Naive thymus-derived CD4-positive, alpha-beta T cell (primary cell): ENCODE data around the gene ARL8B. TPM values are rescaled to one million over a fixed set of nuclear protein-coding genes. Genes with fewer than 3 reads are reported as not detected.

Source experiments
- ATAC-seq: fragments of 150-1000 bp; cut with Tn5 transposase; 2 replicates; pipeline ENCODE4 v1.10.0; 2021; ENCODE audit warnings: mild to moderate bottlenecking, moderate library complexity
- CTCF ChIA-PET: fragments of 350-600 bp; sonication (Branson Sonifier 250); formaldehyde crosslinking; loops from one replicate; lab custom pipeline; 2021; ENCODE audit warnings: antibody characterized with exemption; lab: Charles Lee
- POLR2A ChIA-PET: fragments of 350-600 bp; sonication (Branson Sonifier 250); formaldehyde crosslinking; loops from one replicate; lab custom pipeline; 2021; ENCODE audit warnings: antibody characterized with exemption, inconsistent platforms; lab: Charles Lee
- DNase-seq, 9 donors: peaks; one replicate each; pipeline versions ENCODE4 v3.0.0 to v3.0.0-alpha.2; 2020 to 2022; ENCODE audit warnings: mixed read lengths in 1 of 9
- H3K27ac ChIP-seq: one replicate; pipeline ENCODE4 v1.7.0; 2013; ENCODE audit warnings: mild to moderate bottlenecking, low read depth, low read length, moderate library complexity
- H3K27me3 ChIP-seq, 2 donors: one replicate each; pipeline ENCODE4 v1.7.0; 2013; ENCODE audit warnings: low read length in 2 of 2, mild to moderate bottlenecking in 2 of 2, moderate library complexity in 2 of 2; ENCODE audit not compliant: control insufficient read depth in 2 of 2, insufficient read depth in 2 of 2
- H3K36me3 ChIP-seq, 3 experiments: 1 replicate in 2 of 3; 2 replicates in 1 of 3; pipeline ENCODE4 v1.7.0; 2013; ENCODE audit warnings: low read length in 3 of 3, mild to moderate bottlenecking in 3 of 3, moderate library complexity in 1 of 3; ENCODE audit not compliant: insufficient read depth in 3 of 3, control insufficient read depth in 2 of 3
- H3K4me1 ChIP-seq, 2 donors: one replicate each; pipeline ENCODE4 v1.7.0; 2013; ENCODE audit warnings: low read length in 2 of 2, mild to moderate bottlenecking in 2 of 2, moderate library complexity in 1 of 2; ENCODE audit not compliant: control insufficient read depth in 2 of 2, insufficient read depth in 2 of 2
- H3K4me3 ChIP-seq: 2 replicates; pipeline ENCODE4 v1.7.0; 2013; ENCODE audit warnings: mild to moderate bottlenecking, low read length
- H3K9me3 ChIP-seq, 3 experiments: 1 replicate in 2 of 3; 2 replicates in 1 of 3; pipeline ENCODE4 v1.7.0; 2013; ENCODE audit warnings: low read length in 3 of 3; ENCODE audit not compliant: control insufficient read depth in 2 of 3
- H3K27ac Mint-ChIP-seq, 9 donors: one replicate each; pipeline ENCODE4 v1.8.0; 2020 to 2022; ENCODE audit warnings: mixed read lengths in 9 of 9, mild to moderate bottlenecking in 8 of 9, moderate library complexity in 5 of 9, inconsistent platforms in 2 of 9
- H3K27me3 Mint-ChIP-seq, 5 donors: one replicate each; pipeline ENCODE4 v1.8.0; 2021 to 2022; ENCODE audit warnings: mixed read lengths in 5 of 5, mild to moderate bottlenecking in 1 of 5
- H3K36me3 Mint-ChIP-seq, 5 donors: one replicate each; pipeline ENCODE4 v1.8.0; 2020 to 2022; ENCODE audit warnings: mixed read lengths in 5 of 5, mild to moderate bottlenecking in 3 of 5, inconsistent platforms in 1 of 5
- H3K4me1 Mint-ChIP-seq, 7 donors: one replicate each; pipeline ENCODE4 v1.8.0; 2020 to 2022; ENCODE audit warnings: mixed read lengths in 7 of 7, mild to moderate bottlenecking in 3 of 7, inconsistent platforms in 1 of 7
- H3K4me3 Mint-ChIP-seq, 10 donors: one replicate each; pipeline ENCODE4 v1.8.0; 2020 to 2022; ENCODE audit warnings: mild to moderate bottlenecking in 10 of 10, mixed read lengths in 10 of 10, moderate library complexity in 6 of 10, inconsistent platforms in 2 of 10
- H3K9me3 Mint-ChIP-seq, 11 donors: one replicate each; pipeline ENCODE4 v1.8.0; 2020 to 2022; ENCODE audit warnings: mixed read lengths in 11 of 11, mild to moderate bottlenecking in 4 of 11, inconsistent platforms in 1 of 11, moderate library complexity in 1 of 11
- intact Hi-C, 2 donors: fragments of 100-400 bp; cut with micrococcal nuclease; formaldehyde crosslinking; loops; one replicate each; pipeline ENCODE4 v1.15.1; 2023
- polyA plus RNA-seq, 2 donors: library from polyadenylated mRNA; unstranded; fragments of 300-500 nt; fragmentation: Illumina TruSeq; gene quantifications; one replicate each; pipeline ENCODE4 v1.2.3, GENCODE V29; 2021
- total RNA-seq, 6 experiments: library from RNA in 5 of 6; stranded (reverse) in 5 of 6; gene quantifications; 1 replicate in 5 of 6; 2 replicates in 1 of 6; pipeline ENCODE4 v1.2.3 and lab custom pipeline; 2021 to 2026

Gene ARL8B
- total and polyA plus RNA-seq, 7 experiments from 2014 or later, result 43.7 to 66.1 (median 48.4) TPM

DNA sequence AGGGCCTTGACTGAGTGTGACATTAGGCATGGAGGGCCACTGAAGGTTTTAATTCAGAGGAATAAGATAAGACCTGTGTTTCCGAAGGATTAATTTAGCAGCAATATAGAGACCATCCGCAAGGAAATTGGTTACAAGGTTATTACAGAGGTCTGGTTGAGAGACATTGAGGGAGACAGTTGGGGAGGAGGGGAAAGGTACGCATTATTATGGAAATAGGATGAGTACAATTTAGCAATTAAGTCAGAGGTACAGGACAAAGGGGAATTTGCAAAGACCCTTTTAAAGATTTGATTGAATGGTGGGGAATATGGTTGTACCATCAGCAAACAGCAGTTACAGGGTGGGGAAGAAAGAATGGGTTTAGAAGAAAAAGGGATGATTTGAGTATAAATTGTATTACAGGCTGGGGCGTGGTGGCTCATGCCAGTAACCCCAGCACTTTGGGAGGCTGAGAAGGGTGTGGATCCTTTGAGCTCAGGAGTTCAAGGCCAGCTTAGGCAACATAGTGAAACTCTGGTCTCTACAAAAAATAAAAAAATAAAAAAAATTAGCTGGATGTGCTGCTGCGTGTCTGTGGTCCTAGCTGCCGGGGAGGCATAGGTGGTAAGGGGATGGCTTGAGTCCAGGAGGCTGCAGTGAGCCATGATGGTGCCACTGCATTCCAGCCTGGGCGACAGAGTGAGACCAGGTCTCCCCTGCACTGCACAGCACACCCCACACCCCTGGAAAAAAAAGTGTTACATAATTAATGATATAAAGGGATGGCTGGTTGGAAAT, 11.3 kb downstream of the ARL8B start:
- peak overlapping the region in 8 of 9 donors; percentile 12 to 89 (median 66) for H3K27ac Mint-ChIP-seq
- no peak overlapping the region for H3K27ac ChIP-seq
- no peak for DNase-seq
- no peaks in the 10 kb centered on the region for H3K36me3 ChIP-seq
- H3K9me3 Mint-ChIP-seq, result no peaks in the 10 kb centered on the region
- H3K36me3 Mint-ChIP-seq, result peaks cover 0 to 11% (median 0%) of the 10 kb centered on the region in 5 donors
- peaks cover 32 to 75% (median 62%) of the 10 kb centered on the region in 7 donors for H3K4me1 Mint-ChIP-seq
- H3K27me3 Mint-ChIP-seq, result no peaks in the 10 kb centered on the region
- intact Hi-C loops, result loop anchor here (10.0 kb wide), 2 partner anchors 171 to 361 kb away; no protein-coding TSS in a partner anchor
- H3K9me3 ChIP-seq, result no peaks in the 10 kb centered on the region
- ChIA-PET CTCF (no interaction called here), POLR2A (no interaction called here)
- ATAC-seq, result no peak
- H3K4me1 ChIP-seq, result peaks cover 10 to 13% of the 10 kb centered on the region in 2 donors
- H3K27me3 ChIP-seq, result no peaks in the 10 kb centered on the region
- no peak overlapping the region for H3K4me3 ChIP-seq
- no peak overlapping the region for H3K4me3 Mint-ChIP-seq

DNA sequence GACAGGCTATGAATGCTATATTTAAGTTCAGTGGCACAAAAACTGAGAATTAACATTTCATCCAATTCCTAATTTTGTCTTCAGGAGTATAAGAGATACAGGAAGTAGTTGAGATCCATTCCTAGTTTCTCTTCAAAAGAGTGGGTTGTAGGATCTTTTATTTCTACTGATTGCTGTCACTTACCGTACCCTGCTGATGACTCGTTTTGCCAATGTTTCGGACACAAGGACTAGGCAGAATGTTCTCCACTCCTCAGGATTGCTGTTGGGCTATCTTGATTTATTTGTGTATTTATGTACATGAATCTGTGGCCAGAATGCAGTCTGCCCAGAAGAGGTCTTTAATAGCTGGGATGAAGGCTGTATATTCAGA, 11.9 kb downstream of the ARL8B start:
- POLR2A ChIA-PET, result no interaction called here
- H3K27ac Mint-ChIP-seq, result peak overlapping the region; percentile 24 to 89 (median 60)

DNA sequence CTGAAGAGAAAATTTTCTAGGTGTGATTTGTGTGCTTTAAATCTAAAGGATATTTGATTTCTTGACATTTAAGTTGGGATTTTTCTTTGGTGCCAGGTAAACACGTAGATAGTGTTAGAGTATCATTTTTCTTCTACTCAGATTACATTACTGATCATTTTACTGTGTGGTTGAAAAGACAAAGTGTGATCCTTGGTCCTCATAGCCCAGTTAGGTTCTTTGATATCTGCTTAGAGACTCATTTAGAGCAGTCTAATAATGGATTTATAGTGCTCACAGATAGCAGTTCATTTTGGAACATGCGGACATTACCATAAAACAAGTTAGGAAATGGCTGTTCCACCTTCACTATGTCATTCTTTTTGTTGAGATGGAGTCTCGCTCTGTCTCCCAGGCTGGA, 12.4 kb downstream of the ARL8B start:
- no peaks in the 10 kb centered on the region for H3K27me3 ChIP-seq
- Mint-ChIP-seq H3K27ac (peak overlapping the region in 8 of 9 donors; percentile 48 to 80 (median 60)), H3K4me1 (peaks cover 35 to 77% (median 64%) of the 10 kb centered on the region in 7 donors), H3K27me3 (no peaks in the 10 kb centered on the region), H3K36me3 (peaks cover 0 to 11% (median 0%) of the 10 kb centered on the region in 5 donors), H3K9me3 (no peaks in the 10 kb centered on the region), H3K4me3 (no peak overlapping the region)
- intact Hi-C loops, result loop anchor here (10.0 kb wide), 2 partner anchors 170 to 360 kb away; no protein-coding TSS in a partner anchor
- DNase-seq (no peak), ATAC-seq (no peak)
- ChIA-PET POLR2A (no interaction called here), CTCF (interaction anchor here (0.6 kb wide), 1 partner anchor 10 kb away, joined by 3 read pairs; no protein-coding TSS in a partner anchor)
- no peaks in the 10 kb centered on the region for H3K36me3 ChIP-seq
- H3K4me1 ChIP-seq, result peaks cover 10 to 13% of the 10 kb centered on the region in 2 donors
- H3K27ac ChIP-seq, result no peak overlapping the region
- no peak overlapping the region for H3K4me3 ChIP-seq
- H3K9me3 ChIP-seq, result no peaks in the 10 kb centered on the region

More for the DNA sequence above, 11.9 kb downstream of the ARL8B start:
- peaks cover 0 to 11% (median 0%) of the 10 kb centered on the region in 5 donors for H3K36me3 Mint-ChIP-seq
- Histone ChIP-seq H3K36me3 (no peaks in the 10 kb centered on the region), H3K4me3 (no peak overlapping the region), H3K9me3 (no peaks in the 10 kb centered on the region), H3K27me3 (no peaks in the 10 kb centered on the region), H3K4me1 (peaks cover 10 to 13% of the 10 kb centered on the region in 2 donors), H3K27ac (no peak overlapping the region)
- no peaks in the 10 kb centered on the region for H3K27me3 Mint-ChIP-seq
- ATAC-seq (no peak), DNase-seq (no peak)
- intact Hi-C loops, result loop anchor here (10.0 kb wide), 2 partner anchors 171 to 361 kb away; no protein-coding TSS in a partner anchor
- H3K4me1 Mint-ChIP-seq, result peaks cover 30 to 76% (median 64%) of the 10 kb centered on the region in 7 donors
- no peaks in the 10 kb centered on the region for H3K9me3 Mint-ChIP-seq
- CTCF ChIA-PET, result no interaction called here
- no peak overlapping the region for H3K4me3 Mint-ChIP-seq

DNA sequence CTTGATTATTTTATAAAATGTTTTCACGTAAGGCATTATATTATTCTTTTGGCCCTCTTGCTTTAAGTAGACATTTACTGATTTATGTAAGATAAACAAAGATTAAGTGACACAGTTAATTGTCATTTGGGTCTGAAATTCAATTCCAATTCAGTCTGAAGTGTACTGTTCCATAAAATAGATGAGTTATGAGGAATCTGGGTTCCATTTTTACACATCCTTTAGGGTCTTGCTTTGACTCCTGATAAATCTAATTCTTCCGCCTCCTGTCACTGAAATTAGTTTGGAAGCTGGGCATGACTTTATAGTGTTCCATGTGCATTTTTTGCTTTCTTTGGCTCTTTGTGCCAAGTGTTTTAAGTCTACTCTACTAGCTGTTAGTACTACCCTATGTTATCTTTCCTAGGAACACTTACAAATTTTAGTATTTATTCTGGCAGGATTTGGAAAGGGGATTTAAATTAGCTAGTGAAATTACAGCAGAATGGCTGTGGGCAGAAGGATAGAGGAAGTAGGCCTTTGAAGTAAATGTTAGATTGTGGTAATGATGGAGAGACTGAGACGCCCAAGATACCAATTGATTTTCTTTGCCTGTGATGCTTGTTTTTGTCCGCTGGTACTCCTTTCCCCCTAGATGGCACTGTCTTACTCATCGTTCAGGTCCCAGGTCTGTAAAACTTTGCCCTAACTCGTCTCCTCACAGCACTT, 14.3 kb downstream of the ARL8B start:
- ChIA-PET CTCF (interaction anchor here (0.9 to 1.5 kb wide), 2 partner anchors 10 to 96 kb away, joined by 3 to 4 read pairs; no protein-coding TSS in a partner anchor), POLR2A (interaction anchor here (1.4 kb wide), 1 partner anchor 61 kb away, joined by 5 read pairs; no protein-coding TSS in a partner anchor)
- ATAC-seq, result peak; percentile 89
- Mint-ChIP-seq H3K4me3 (peak overlapping the region in 4 of 10 donors; percentile 0 to 23 (median 10)), H3K36me3 (peaks cover 0 to 18% (median 8%) of the 10 kb centered on the region in 5 donors), H3K27ac (peak overlapping the region; percentile 12 to 82 (median 47)), H3K9me3 (no peaks in the 10 kb centered on the region), H3K27me3 (no peaks in the 10 kb centered on the region), H3K4me1 (peaks cover 43 to 80% (median 74%) of the 10 kb centered on the region in 7 donors)
- H3K4me1 ChIP-seq, result peaks cover 10 to 13% of the 10 kb centered on the region in 2 donors
- DNase-seq, result peak in 7 of 9 donors; percentile 42 to 69 (median 61)
- no peaks in the 10 kb centered on the region for H3K27me3 ChIP-seq
- no peak overlapping the region for H3K4me3 ChIP-seq
- H3K36me3 ChIP-seq, result no peaks in the 10 kb centered on the region
- intact Hi-C loops, result loop anchor here (1.0 to 10.0 kb wide), 10 partner anchors 13 to 358 kb away; partner anchors contain the start of genes EDEM1 (in 2 of the 2) and ARL8B (in 1 of the 2)
- peak overlapping the region; percentile 9 for H3K27ac ChIP-seq
- H3K9me3 ChIP-seq, result no peaks in the 10 kb centered on the region

DNA sequence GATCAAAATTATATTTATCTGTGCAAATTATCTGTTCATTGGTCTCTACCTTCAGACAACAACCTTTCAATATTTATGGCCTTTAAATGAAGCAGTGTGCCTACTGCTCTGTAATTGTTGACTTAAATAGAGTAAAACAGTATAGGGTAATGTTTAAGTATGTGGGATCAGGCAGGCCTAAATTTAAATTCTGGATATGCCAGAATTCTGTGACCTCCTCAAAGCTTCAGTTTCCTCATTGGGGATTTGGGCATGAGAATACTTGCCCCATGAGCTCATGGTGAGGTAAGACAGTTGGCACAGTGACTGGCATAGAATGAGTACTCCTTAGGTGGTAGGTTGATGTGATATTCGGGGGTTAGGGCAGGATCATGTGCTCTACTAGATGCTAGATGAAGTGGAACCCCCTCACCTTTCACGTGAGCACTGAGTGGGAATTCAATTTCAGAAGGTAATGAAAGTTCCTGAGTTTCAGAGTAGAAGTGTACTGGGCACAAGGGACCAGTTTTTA, 14.9 kb downstream of the ARL8B start:
- no peaks in the 10 kb centered on the region for H3K27me3 ChIP-seq
- H3K36me3 Mint-ChIP-seq, result peaks cover 0 to 20% (median 12%) of the 10 kb centered on the region in 5 donors
- peak overlapping the region in 5 of 10 donors; percentile 0 to 41 (median 21) for H3K4me3 Mint-ChIP-seq
- no peak overlapping the region for H3K4me3 ChIP-seq
- peak overlapping the region; percentile 9 for H3K27ac ChIP-seq
- peak; percentile 15 for ATAC-seq
- no peaks in the 10 kb centered on the region for H3K36me3 ChIP-seq
- H3K4me1 ChIP-seq, result peaks cover 10 to 13% of the 10 kb centered on the region in 2 donors
- CTCF ChIA-PET, result interaction anchor here (0.7 to 1.5 kb wide), 6 partner anchors 8 to 631 kb away, joined by 3 to 4 read pairs (median 3); no protein-coding TSS in a partner anchor
- H3K9me3 Mint-ChIP-seq, result no peaks in the 10 kb centered on the region
- intact Hi-C loops, result loop anchor here (1.0 to 10.0 kb wide), 10 partner anchors 14 to 358 kb away; partner anchors contain the start of genes EDEM1 (in 2 of the 2) and ARL8B (in 1 of the 2)
- peak overlapping the region; percentile 6 to 82 (median 19) for H3K27ac Mint-ChIP-seq
- no peaks in the 10 kb centered on the region for H3K9me3 ChIP-seq
- POLR2A ChIA-PET, result interaction anchor here (1.4 kb wide), 1 partner anchor 61 kb away, joined by 5 read pairs; no protein-coding TSS in a partner anchor
- no peak for DNase-seq
- peaks cover 43 to 84% (median 80%) of the 10 kb centered on the region in 7 donors for H3K4me1 Mint-ChIP-seq
- no peaks in the 10 kb centered on the region for H3K27me3 Mint-ChIP-seq
